ENCODE data around the gene CHRM2.

DNA sequence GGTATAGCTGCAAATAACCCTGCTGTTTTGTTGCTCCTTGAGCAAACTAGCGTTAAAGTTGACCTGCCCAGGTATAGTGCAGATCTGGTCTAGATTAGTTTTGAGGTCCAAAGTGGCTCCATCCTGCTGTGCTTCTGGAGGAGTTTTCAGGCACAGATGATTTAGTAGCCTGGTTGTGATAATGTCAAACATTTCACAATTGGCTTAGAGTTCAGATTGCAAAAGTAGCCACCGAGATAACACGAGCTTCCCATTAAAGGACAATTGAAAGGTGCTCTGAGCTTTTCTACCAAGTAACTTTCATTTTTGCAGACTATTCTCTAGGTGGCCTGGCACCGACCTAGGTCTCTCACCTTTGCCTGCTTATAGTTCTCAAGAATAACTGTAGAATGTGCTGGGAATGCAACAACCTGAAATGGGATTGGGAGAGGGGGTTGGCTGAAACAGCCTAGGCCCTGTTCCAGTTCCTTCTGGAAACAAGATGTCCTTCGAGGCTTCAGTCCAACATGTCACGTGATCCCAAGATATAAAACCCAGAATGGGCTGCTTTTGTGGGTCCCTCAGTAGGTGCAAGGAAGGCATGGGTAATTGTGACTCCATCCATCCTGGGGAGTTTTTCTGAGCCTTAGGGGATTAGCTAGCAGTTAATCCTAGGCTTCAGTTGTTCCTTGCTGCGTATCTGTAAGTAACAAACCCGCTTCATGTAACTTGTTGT, 201.0 kb downstream of the CHRM2 start:
- TF ChIP-seq, protein P1, sequence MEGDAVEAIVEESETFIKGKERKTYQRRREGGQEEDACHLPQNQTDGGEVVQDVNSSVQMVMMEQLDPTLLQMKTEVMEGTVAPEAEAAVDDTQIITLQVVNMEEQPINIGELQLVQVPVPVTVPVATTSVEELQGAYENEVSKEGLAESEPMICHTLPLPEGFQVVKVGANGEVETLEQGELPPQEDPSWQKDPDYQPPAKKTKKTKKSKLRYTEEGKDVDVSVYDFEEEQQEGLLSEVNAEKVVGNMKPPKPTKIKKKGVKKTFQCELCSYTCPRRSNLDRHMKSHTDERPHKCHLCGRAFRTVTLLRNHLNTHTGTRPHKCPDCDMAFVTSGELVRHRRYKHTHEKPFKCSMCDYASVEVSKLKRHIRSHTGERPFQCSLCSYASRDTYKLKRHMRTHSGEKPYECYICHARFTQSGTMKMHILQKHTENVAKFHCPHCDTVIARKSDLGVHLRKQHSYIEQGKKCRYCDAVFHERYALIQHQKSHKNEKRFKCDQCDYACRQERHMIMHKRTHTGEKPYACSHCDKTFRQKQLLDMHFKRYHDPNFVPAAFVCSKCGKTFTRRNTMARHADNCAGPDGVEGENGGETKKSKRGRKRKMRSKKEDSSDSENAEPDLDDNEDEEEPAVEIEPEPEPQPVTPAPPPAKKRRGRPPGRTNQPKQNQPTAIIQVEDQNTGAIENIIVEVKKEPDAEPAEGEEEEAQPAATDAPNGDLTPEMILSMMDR (IDR thresholded peaks at IDR 0.05): no peak
- no peak for TF ChIP-seq EZH2 (IDR thresholded peaks at IDR 0.05)
